ENCODE measurements around the gene PIP4P1. TPM values are rescaled to one million over a fixed set of nuclear protein-coding genes. Genes with fewer than 3 reads are reported as not detected.

PIP4P1 gene
- total and polyA plus RNA-seq, 9 of the 15 experiments (the other 6 are each of a cell fraction or from before 2014, with no cell fraction given) = 5.3 to 20.9 (median 10.7) TPM

- no peak for TF ChIP-seq IFI16 (CRISPR knock-in tag; IDR thresholded peaks at IDR 0.05)
- TF ChIP-seq RNF2 (IDR thresholded peaks at IDR 0.05) = peak; percentile 69
- peak; percentile 74 for TF ChIP-seq CREB1 (IDR thresholded peaks at IDR 0.05)
- TF ChIP-seq CREB1 (CRISPR knock-in tag; IDR thresholded peaks at IDR 0.05) = peak; percentile 87
- no peak for TF ChIP-seq ZNF583 (CRISPR knock-in tag; IDR thresholded peaks at IDR 0.05)
- peak; percentile 96 for TF ChIP-seq REST (IDR thresholded peaks at IDR 0.05; ENCODE audit: borderline replicate concordance)
- TF ChIP-seq REST (CRISPR knock-in tag; IDR thresholded peaks at IDR 0.05; ENCODE audit: low read depth) = no peak
- no peak for TF ChIP-seq RFX7 (CRISPR knock-in tag; IDR thresholded peaks at IDR 0.05)
- no peak for TF ChIP-seq KAT2B (IDR thresholded peaks at IDR 0.05; ENCODE audit: low read depth, low read length)
- TF ChIP-seq RBFOX2 (IDR thresholded peaks at IDR 0.05; ENCODE audit: low read depth, low read length) = peak; percentile 77
- TF ChIP-seq ZNF551 (CRISPR knock-in tag; IDR thresholded peaks at IDR 0.05) = no peak
- TF ChIP-seq CAMTA2 (CRISPR knock-in tag; conservative IDR thresholded peaks at IDR 0.05) = no peak
- no peak for TF ChIP-seq PTTG1 (tag; IDR thresholded peaks at IDR 0.05; ENCODE audit: low read depth)
- no peak for TF ChIP-seq ZHX1 (conservative IDR thresholded peaks at IDR 0.05; ENCODE audit: low read length)
- no peak for TF ChIP-seq GATAD2A (IDR thresholded peaks at IDR 0.05)
- TF ChIP-seq CBX3 (IDR thresholded peaks at IDR 0.05; ENCODE audit: borderline replicate concordance in 1 of 2, low read length in 2 of 2) = peak in 1 of 2 experiments; percentile 57; a peak in 1 of 3 replicates
- TF ChIP-seq HDGF (IDR thresholded peaks at IDR 0.05) = no peak
- TF ChIP-seq ETS1 (conservative IDR thresholded peaks at IDR 0.05; ENCODE audit: control insufficient read depth, low read depth, low read length) = no peak
These were observed at the start of gene PIP4P1 (continued) for GRCh38 chr14:20461225-20462141.
